PC-9 (cell line): ENCODE data around the gene MAP3K5.

Experiments
- EZH2 ChIP-seq: fragments of 200-600 bp; sonication (generic); IDR thresholded peaks from 2 replicates; pipeline ENCODE4 v1.8.0; 2017; ENCODE audit warnings: antibody characterized with exemption, low read depth
- TF ChIP-seq, protein P1 (sequence below): fragments of 200-600 bp; sonication (generic); conservative IDR thresholded peaks from 2 replicates; pipeline ENCODE4 v1.6.1; 2017; ENCODE audit warnings: mixed run types, antibody characterized with exemption, mild to moderate bottlenecking, moderate library complexity

DNA sequence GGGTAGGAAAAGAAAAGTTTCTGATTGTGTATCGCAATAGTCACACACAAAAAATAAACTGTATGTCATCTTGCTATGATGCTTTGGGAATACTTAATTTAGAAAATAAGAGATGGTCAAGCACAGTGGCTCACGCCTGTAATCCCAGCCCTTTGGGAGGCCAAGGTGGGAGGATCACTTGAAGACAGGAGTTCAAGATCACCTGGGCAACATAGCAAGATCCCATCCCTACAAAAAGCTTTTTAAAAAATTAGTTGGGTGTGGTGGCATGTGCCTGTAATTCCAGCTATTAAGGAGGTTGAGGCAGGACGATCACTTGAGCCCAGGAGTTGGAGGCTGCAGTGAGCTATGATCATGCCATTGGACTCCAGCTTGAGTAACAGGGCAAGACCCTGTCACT is 269.6 kb downstream of the MAP3K5 start:
- TF ChIP-seq, protein P1, sequence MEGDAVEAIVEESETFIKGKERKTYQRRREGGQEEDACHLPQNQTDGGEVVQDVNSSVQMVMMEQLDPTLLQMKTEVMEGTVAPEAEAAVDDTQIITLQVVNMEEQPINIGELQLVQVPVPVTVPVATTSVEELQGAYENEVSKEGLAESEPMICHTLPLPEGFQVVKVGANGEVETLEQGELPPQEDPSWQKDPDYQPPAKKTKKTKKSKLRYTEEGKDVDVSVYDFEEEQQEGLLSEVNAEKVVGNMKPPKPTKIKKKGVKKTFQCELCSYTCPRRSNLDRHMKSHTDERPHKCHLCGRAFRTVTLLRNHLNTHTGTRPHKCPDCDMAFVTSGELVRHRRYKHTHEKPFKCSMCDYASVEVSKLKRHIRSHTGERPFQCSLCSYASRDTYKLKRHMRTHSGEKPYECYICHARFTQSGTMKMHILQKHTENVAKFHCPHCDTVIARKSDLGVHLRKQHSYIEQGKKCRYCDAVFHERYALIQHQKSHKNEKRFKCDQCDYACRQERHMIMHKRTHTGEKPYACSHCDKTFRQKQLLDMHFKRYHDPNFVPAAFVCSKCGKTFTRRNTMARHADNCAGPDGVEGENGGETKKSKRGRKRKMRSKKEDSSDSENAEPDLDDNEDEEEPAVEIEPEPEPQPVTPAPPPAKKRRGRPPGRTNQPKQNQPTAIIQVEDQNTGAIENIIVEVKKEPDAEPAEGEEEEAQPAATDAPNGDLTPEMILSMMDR: no peak
- no peak for TF ChIP-seq EZH2
